GM08714 (cell line): ENCODE data around the gene TNNI3.
"Not testable (repeated sequence)": the region's sequence is repeated elsewhere in the genome, so short reads cannot be mapped to it uniquely, and the experiment has no call there.

Source experiments
- H3K4me3 ChIP-seq: fragments of 200-500 bp; sonication (Bioruptor generic); 2 replicates; pipeline ENCODE4 v1.5.1; 2014; ENCODE audit warnings: mild to moderate bottlenecking, low read length, inconsistent platforms
- ZNF274 ChIP-seq: IDR thresholded peaks from 2 replicates; pipeline ENCODE4 v1.6.1; 2012; ENCODE audit warnings: mild to moderate bottlenecking, low read depth, low read length

TNNI3 gene

DNA sequence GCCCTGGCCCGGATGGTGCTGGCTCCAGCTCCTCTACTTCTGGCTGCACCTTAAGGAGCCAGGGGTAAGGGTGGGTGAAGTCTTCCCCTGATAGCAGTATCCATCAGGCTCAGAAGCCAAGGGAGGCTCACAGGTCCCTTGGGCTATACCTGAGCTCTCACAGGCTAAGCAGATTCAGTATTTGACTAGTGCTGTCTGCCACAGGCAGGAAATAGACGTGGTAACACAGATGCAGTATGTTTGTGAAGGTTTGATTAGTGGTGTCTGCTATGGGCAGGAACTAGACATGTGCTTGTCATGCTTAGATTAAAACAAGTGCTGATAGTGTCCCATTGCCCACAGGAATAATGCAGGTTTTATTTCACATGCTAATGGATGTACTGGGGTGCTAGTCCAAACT is 18.5 kb upstream of the TNNI3 start:
- no peak for TF ChIP-seq ZNF274
- no peak overlapping the region for H3K4me3 ChIP-seq

DNA sequence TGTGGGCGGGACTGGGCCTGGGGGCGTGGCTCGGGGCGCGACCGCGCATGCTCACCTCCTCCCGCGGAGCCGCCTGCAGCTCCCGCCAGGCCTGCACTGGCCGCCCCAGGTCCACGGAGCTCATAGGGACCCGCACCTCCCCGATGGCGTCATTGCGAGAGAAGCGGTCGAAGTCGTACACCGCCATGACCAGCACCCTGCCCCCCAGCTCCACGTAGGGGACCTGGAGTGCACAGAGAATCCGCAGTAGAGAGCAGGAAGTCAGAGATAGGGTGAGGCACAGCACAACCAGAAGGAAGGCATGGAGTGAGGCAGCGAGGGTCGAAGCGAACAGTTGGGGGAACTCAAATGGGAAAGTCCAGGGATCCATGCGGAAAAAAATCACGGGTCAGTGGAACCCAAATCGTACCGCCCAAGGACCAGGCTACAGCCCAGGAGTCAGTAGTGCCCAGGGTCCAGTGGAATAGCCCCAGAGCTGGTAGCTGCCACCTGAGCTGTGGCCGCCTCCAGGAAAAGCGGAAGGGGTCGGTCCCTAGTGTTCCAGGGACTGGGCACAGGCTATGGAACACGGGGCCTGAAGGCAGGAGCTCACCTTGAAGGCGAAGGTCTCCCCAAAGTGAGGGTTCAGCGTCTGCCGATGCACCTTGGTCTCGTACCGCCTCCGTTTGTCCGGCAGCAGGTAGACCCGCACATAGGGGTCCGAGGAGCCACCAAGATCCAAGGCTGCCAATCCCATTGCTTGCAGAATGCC is 17.8 kb upstream of the TNNI3 start:
- TF ChIP-seq ZNF274 = no peak
- no peak overlapping the region for H3K4me3 ChIP-seq

DNA sequence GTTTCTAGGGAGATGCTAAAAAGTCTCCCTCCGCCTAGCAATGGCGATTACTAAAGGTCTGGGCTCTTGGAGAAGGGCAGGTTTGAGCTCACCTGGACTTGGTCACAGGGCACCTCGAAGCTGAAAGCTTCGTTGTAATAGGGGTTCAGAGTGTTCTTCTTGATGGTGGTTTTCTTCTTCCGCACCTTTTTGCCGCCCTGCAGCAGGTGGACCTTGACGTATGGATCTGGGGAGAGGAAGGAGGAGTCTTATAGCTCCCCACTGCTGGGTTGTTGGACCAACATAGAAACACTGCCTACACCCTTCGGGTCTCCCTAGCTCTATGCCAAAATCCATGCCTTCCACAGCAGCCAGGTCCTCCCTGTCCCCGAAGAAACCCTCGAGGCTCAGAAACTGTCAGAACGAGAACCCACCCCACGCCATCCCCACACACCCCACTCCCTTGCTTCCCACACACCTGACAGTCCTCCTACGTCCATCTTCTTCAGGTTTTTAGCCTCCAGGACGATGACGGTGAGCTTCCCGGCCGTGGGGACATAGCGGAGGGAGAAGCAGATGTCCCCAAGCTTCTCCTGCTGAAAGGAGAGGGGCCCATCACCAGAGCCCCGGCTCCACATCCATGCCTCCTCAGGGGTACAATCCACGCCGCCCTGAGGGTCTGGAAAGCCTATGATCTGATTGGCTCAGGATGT is 17.0 kb upstream of the TNNI3 start:
- H3K4me3 ChIP-seq = no peak overlapping the region
- no peak for TF ChIP-seq ZNF274

DNA sequence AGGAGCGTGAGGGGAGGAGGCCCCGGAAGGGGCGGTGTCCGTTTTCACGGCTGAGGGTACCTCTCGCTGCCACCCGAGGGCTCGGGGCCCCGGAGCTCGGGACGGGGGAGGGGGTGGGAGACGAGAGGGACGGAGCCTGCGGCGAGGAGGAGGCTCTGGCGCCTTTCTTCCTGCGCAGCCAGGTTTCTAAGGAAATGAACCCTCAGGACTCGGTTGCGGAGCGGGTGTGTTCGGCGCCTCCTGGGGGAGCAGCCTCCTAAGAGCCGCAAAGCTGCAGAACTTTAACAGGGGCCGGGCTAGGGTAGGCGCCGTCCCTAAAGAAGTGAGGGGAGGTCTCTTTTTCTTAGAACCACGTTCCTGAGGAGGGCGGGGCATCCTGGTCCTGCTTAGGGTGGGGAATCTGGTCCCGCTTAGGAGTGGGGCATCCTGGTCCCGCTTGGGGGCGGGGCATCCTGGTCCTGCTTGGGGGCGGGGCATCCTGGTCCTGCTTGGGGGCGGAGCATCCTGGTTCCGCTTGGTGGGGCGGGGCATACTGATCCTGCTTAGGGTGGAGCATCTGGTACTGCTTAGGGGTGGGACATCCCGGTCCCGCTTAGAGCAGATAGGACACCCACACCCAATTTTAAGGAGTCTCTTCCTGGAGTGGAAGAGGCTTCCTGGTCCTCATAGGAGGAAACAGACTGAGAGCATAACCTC is 16.3 kb upstream of the TNNI3 start:
- TF ChIP-seq ZNF274 = no peak
- 0 out of 2 replicates have a peak overlapping the region, but pooled peaks have one; percentile 7 for H3K4me3 ChIP-seq

DNA sequence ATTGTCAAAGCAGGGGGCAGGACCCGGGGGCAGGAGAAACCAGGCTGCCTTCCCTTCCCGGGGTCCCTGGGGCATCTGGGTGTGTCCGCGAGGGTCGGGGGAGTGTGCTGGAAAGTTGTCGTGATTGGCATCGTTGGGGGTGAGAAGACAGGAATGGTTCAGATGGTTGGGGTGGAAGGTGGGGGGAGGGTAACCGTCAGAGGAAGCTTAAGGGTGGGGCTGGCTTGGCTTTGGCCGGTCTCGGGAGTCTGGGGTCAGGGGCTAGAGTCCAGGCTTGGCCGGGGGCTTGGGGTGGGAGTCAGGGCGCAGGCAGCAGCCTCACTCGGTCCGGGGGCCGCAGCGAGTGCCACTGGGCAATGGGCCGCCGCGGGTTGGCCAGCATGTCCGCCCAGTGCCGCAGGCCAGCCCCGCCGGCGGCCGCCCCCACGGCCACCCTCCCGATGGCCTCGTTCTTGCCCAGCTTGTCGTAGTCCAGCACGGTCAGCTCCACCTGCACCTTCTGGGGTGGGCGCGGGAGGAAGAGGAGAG is 15.7 kb upstream of the TNNI3 start:
- TF ChIP-seq ZNF274 = no peak
- H3K4me3 ChIP-seq = no peak overlapping the region

DNA sequence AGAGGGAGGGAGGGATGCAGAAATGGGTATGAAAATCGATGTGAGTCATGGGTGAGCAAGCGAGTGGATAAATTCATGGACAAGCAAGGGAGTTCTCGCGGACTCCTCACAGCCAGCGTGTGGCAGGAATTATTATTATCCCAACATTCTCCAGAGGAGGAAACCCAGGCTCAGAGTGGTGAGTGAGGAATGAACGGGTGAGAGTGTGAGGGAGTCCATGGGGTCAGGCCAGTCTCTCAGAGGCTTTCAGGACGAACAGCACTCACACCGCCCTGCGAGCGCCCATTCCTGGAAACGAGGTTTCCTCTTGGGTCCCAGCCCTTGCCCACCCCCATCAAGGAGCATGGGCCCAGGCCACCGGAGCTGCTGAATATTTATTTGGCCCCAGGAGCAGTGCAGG is 15.2 kb upstream of the TNNI3 start:
- H3K4me3 ChIP-seq = no peak overlapping the region
- no peak for TF ChIP-seq ZNF274

DNA sequence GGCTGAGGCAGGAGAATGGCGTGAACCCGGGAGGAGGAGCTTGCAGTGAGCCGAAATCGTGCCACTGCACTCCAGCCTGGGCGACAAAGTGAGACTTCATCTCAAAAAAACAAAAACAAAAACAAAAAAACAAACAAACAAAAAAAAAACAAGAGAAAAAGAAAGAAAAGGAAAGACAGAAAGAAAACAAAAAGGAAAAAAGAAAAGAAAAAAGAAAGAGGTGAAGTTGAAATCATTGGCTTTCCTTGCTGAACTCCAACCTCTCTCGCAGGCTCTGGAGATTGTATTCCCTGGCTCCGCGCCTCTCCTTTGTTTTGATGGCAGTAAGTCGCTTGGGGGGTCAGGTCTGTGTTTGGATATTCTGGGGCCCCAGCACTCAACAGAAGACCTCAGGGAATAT is 14.8 kb upstream of the TNNI3 start:
- not testable (repeated sequence) for H3K4me3 ChIP-seq

DNA sequence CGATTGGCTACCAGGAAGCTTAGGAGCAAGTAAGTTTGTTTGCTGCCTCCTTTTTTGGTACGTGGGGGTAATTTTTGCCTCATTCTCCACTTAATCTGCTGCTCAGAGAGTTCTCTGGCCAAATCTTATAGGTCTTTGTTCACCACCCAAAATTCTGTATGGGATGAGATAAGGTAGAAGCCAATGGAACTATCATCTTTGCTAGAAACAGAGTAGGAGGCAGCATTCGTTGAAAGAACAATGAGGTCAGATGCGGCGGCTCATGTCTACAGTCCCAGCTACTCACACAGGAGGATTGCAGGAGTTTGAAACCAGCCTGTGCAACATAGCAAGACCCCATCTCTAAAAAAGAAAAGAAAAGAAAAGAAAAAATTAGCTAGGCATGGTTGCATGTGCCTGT is 13.9 kb upstream of the TNNI3 start:
- H3K4me3 ChIP-seq = no peak overlapping the region
- TF ChIP-seq ZNF274 = no peak

DNA sequence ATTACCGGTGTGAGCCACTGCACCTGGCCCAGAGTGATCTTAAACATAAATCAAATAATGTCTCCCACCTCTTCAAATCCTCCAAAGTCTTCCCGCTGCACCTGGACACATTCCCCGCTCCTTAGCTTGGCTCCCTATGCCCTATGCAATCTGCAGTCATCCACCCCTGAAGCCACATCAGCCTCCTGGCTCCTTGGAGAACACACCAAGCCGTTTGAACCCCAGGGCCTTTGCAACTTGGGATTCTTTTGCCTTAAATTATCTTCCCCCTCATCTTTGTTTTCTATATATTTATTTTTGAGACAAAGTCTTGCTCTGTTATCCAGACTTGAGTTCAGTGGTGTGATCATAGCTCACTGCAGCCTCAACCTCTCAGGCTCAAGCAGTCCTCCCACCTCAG is 11.6 kb upstream of the TNNI3 start:
- H3K4me3 ChIP-seq = no peak overlapping the region
- TF ChIP-seq ZNF274 = no peak

DNA sequence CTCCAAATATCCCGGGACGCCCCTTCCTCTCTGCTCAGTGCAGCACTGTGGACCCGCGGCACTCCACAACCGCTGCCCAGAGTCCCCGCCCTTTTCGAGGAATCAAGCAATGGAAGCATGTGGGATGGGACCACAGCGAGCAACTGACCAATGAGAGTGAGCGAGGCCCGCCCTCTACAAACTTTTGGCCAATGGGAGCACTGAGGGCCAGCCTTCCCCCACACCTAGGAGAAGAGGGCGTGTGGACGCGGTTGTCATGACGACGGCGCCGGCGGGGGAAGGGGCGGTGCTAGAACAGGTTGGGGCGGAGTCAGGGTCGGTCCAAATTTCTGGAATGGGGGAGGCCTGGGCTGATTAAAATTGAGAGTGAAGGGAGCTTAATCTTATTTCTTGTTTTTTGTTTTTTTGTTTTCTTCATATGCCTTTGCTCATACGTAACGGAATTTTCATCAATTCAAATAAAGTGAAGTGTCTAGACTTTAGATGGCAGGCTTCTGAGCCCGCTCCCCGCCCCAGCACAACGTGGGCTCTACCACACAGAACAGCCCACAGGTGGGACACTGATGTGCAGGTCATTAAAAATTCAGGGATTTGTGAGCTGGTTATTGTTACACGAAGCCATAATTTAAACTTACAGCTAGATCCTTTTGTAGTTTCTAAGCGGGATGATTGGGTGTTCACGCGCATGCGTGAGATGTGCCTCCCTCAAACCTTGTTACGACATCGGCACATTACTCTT is 9.2 kb upstream of the TNNI3 start, which contains the start of gene DNAAF3:
TSS of gene DNAAF3 (minus strand) at position 84 of the 739 bp plus-strand sequence. CDS start 200 bp downstream, outside the sequence.
- TF ChIP-seq ZNF274 = no peak
- H3K4me3 ChIP-seq = peak within 1 kb of the TSS; percentile 20

DNA sequence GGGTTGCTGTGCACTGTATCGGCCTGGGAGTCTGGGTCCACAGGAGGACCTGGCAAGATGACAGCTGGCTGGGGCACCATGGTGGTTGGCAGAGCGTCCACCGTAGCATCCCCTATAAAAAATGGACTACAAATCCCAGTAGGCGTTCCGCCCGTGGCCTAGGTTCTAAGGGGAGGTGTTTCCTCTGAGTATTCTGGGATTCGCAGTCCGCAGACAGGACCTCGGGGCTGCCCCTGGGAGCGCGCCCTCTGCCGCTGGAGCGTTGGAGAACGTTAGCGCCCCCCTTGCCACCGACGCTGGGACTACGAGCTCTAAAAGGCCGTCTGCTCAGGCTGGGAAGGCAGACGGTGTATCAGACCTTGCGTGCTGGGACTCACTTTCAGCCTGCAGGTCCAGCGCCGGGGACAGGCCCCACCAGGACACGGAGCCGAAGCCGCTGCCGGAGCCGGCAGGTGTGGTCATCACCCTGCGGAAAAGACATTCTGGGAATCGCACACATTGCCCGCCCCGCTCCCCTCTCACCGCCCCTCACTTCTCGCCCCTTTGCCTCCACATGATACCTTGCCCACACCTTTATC is 8.5 kb upstream of the TNNI3 start:
- H3K4me3 ChIP-seq = 0 out of 2 replicates have a peak overlapping the region, but pooled peaks have one; percentile 12
- no peak for TF ChIP-seq ZNF274

DNA sequence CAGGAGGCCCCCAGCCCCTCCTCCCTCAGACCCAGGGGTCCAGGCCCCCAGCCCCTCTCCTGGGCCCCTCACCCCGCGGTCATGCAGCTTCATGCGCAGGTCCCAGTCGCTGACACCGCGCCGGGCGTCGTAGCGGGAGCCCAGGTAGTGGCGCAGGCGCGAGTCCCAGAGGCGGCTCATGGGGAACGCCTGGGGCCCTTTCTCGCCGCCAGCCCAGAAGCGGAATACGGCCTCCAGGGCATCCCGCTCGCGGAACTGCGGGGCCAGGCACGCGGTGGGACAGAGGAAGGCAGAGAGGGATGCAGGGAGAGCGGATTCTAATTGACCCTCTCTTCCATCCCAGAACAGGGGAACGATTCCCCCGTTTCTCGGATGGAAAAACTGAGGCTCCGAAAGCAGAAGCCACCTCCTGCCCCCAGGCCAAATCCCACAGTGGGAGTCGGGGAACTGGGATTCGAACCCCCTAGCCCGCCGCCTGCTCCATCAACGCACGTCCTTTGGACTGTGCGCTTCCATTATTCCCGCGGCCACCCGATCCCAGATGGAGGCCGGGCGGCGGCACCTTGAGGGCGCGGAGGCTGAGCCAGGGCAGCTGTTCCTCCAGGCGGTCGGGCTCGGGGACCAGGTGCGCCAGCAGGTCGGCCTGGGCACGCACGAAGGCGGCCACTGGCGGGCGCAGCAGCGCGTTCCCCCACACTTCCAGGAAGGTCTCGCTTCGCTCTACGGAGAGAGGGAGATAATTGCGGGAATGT is 4.2 kb upstream of the TNNI3 start:
- H3K4me3 ChIP-seq = no peak overlapping the region
- TF ChIP-seq ZNF274 = no peak

DNA sequence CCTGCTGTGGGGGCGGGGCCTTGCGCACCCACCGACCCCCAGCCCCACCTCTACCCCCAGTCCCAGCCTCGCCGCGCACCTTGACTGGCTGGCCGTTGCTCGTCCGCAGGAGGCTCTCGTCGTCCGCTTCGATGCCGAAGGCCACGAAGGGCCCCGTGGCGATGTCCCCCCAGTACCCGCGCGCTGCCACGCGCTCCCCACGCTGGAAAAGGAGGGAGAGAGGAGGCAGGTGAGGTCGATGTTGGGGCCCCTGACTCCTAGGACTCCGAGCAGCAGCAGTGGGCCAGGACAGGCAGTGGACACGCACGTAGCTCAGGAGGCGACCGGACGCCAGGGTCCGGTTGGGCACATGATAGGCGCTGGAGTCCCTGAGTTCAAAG is 3.4 kb upstream of the TNNI3 start:
- no peak overlapping the region for H3K4me3 ChIP-seq
- TF ChIP-seq ZNF274 = no peak
